Keratinocyte (primary cell): ENCODE results near the gene CDH13. TPM values are rescaled to one million over a fixed set of nuclear protein-coding genes. Genes with fewer than 3 reads are reported as not detected.

Experiments used
- DNase-seq: peaks from one replicate; pipeline ENCODE4 v3.0.0-alpha.2; 2011; ENCODE audit warnings: low read depth, missing footprints, low spot score
- FAIRE-seq: peaks from 2 replicates; lab custom pipeline; 2011; peaks lifted over from hg19 to GRCh38; lab: Jason Lieb, UNC
- H2AFZ ChIP-seq: 2 replicates; pipeline ENCODE4 v1.6.0; 2012; ENCODE audit warnings: low read length, control low read depth, inconsistent platforms; ENCODE audit not compliant: control insufficient read depth
- H3K27ac ChIP-seq: 2 replicates; pipeline ENCODE4 v1.5.1; 2011; ENCODE audit warnings: low read length; ENCODE audit not compliant: control insufficient read depth, insufficient read depth
- H3K27me3 ChIP-seq: 3 replicates; pipeline ENCODE4 v1.6.0; 2011; ENCODE audit warnings: low read length; ENCODE audit not compliant: control insufficient read depth, insufficient read depth; ENCODE audit errors: extremely low read depth
- H3K36me3 ChIP-seq, 2 experiments: 2 replicates in 1 of 2; 3 replicates in 1 of 2; pipeline ENCODE4 v1.5.1; 2011; ENCODE audit warnings: low read length in 2 of 2, mild to moderate bottlenecking in 1 of 2; ENCODE audit not compliant: control insufficient read depth in 2 of 2, insufficient read depth in 2 of 2; ENCODE audit errors: extremely low read depth in 1 of 2
- H3K4me1 ChIP-seq: 3 replicates; pipeline ENCODE4 v1.5.1; 2011; ENCODE audit warnings: low read length; ENCODE audit not compliant: control insufficient read depth, insufficient read depth; ENCODE audit errors: extremely low read depth
- H3K4me2 ChIP-seq: 3 replicates; pipeline ENCODE4 v1.6.0; 2011; ENCODE audit warnings: low read depth, low read length; ENCODE audit not compliant: control insufficient read depth, insufficient read depth; ENCODE audit errors: extremely low read depth
- H3K4me3 ChIP-seq, 3 experiments: fragments of 200-600 bp in 1 of 3; sonication (generic) in 1 of 3; 2 replicates in 2 of 3; 3 replicates in 1 of 3; pipeline ENCODE4 v1.5.1; 2011 to 2016; ENCODE audit warnings: low read length in 3 of 3, mild to moderate bottlenecking in 3 of 3, control low read depth in 2 of 3, inconsistent platforms in 1 of 3, low read depth in 1 of 3, mixed read lengths in 1 of 3, mixed run types in 1 of 3, moderate library complexity in 1 of 3; ENCODE audit not compliant: control insufficient read depth in 2 of 3, insufficient read depth in 2 of 3; ENCODE audit errors: extremely low read depth in 1 of 3
- H3K79me2 ChIP-seq: 2 replicates; pipeline ENCODE4 v1.6.0; 2012; ENCODE audit warnings: low read length; ENCODE audit not compliant: control insufficient read depth, insufficient read depth
- H3K9ac ChIP-seq: 3 replicates; pipeline ENCODE4 v1.6.0; 2011; ENCODE audit warnings: low read length; ENCODE audit not compliant: control insufficient read depth, insufficient read depth; ENCODE audit errors: extremely low read depth
- H3K9me1 ChIP-seq: 3 replicates; pipeline ENCODE4 v1.6.0; 2011; ENCODE audit warnings: low read length; ENCODE audit not compliant: control insufficient read depth, insufficient read depth; ENCODE audit errors: extremely low read depth
- H3K9me3 ChIP-seq: 2 replicates; pipeline ENCODE4 v1.5.1; 2012; ENCODE audit warnings: low read depth, low read length; ENCODE audit not compliant: control insufficient read depth
- H4K20me1 ChIP-seq: 3 replicates; pipeline ENCODE4 v1.6.0; 2011; ENCODE audit warnings: low read length; ENCODE audit not compliant: control insufficient read depth, insufficient read depth; ENCODE audit errors: extremely low read depth
- CTCF ChIP-seq, 3 experiments: IDR thresholded peaks in 1 of 3; conservative IDR thresholded peaks in 1 of 3; optimal IDR thresholded peaks in 1 of 3; 2 replicates in 2 of 3; 3 replicates in 1 of 3; pipeline versions ENCODE3 to v1.5.1; 2011; ENCODE audit warnings: low read length in 3 of 3, mild to moderate bottlenecking in 3 of 3, moderate library complexity in 2 of 3, control low read depth in 1 of 3, inconsistent platforms in 1 of 3; ENCODE audit not compliant: insufficient read depth in 2 of 3; ENCODE audit errors: extremely low read depth in 1 of 3
- EZH2 ChIP-seq: IDR thresholded peaks from one replicate; pipeline ENCODE4 v1.6.1; 2012; ENCODE audit warnings: inconsistent platforms, mild to moderate bottlenecking, low read length, moderate library complexity
- dilution Hi-C: fragments of 300-500 bp; cut with MboI; formaldehyde crosslinking; loops from one replicate; pipeline ENCODE4 v1.7.0; 2020; ENCODE audit warnings: low sequenced_read_pairs; ENCODE audit not compliant: extremely low pct_ligation_motif_present
- polyA plus RNA-seq, 5 experiments: library from polyadenylated mRNA; depleted of rRNA in 3 of 5; stranded (reverse) in 3 of 5; stranded (forward) in 1 of 5; unstranded in 1 of 5; fragments of >200 nt; gene quantifications; 1 replicate in 1 of 5; 2 replicates in 3 of 5; 3 replicates in 1 of 5; pipeline versions ENCODE4 v1.2.1 to v1.2.3, GENCODE V29; 2011 to 2012; ENCODE audit warnings: missing spikeins in 2 of 5, low read depth in 1 of 5, low replicate concordance in 1 of 5

CDH13 gene
- polyA plus RNA-seq, 1 donor (not counting 4 experiments of a cell fraction or from before 2014, with no cell fraction given) = 111 TPM

GRCh38 chr16:83797013-83797412 lies 1170.2 kb downstream of the CDH13 start:
- Histone ChIP-seq H3K27me3 (no peaks in the 10 kb centered on the region), H2AFZ (no peak overlapping the region), H3K36me3 (no peaks in the 10 kb centered on the region), H3K4me1 (peaks cover 7% of the 10 kb centered on the region), H3K4me3 (no peak overlapping the region), H3K4me2 (no peak overlapping the region), H4K20me1 (no peaks in the 10 kb centered on the region), H3K9me3 (no peaks in the 10 kb centered on the region), H3K9ac (no peak overlapping the region), H3K27ac (no peak overlapping the region), H3K9me1 (no peaks in the 10 kb centered on the region), H3K79me2 (no peaks in the 10 kb centered on the region)
- no peak for DNase-seq
- FAIRE-seq = no peak
- dilution Hi-C loops = no loop called here
- TF ChIP-seq EZH2 = no peak
- no peak for TF ChIP-seq CTCF (optimal IDR thresholded peaks at IDR 0.05 in 1 of 3, IDR thresholded peaks at IDR 0.05 in 1 of 3, conservative IDR thresholded peaks at IDR 0.05 in 1 of 3; ENCODE audit: extremely low read depth in 1 of 3, insufficient read depth in 2 of 3, low read length in 3 of 3)

GRCh38 chr16:83799336-83799735 lies 1172.6 kb downstream of the CDH13 start:
- no peak overlapping the region for H3K27ac ChIP-seq
- no peaks in the 10 kb centered on the region for H3K9me3 ChIP-seq
- no peak overlapping the region for H3K4me3 ChIP-seq
- no peaks in the 10 kb centered on the region for H3K79me2 ChIP-seq
- H2AFZ ChIP-seq = no peak overlapping the region
- TF ChIP-seq EZH2 (no peak), CTCF (optimal IDR thresholded peaks at IDR 0.05 in 1 of 3, IDR thresholded peaks at IDR 0.05 in 1 of 3, conservative IDR thresholded peaks at IDR 0.05 in 1 of 3; ENCODE audit: extremely low read depth in 1 of 3, insufficient read depth in 2 of 3, low read length in 3 of 3) (no peak)
- no peaks in the 10 kb centered on the region for H3K36me3 ChIP-seq
- dilution Hi-C loops = no loop called here
- H3K9me1 ChIP-seq = no peaks in the 10 kb centered on the region
- H3K4me2 ChIP-seq = no peak overlapping the region
- H4K20me1 ChIP-seq = no peaks in the 10 kb centered on the region
- no peak overlapping the region for H3K9ac ChIP-seq
- no peaks in the 10 kb centered on the region for H3K27me3 ChIP-seq
- DNase-seq (no peak), FAIRE-seq (no peak)
- peaks cover 15% of the 10 kb centered on the region for H3K4me1 ChIP-seq
